Erythroblast (primary cell): ENCODE data around the gene PHTF1.

Source experiments
- GATA1 ChIP-seq: IDR thresholded peaks from 2 replicates; pipeline ENCODE4 v1.6.1; 2011; ENCODE audit warnings: low read depth, mild to moderate bottlenecking, control low read depth, low read length, moderate library complexity
- POLR2A ChIP-seq: IDR thresholded peaks from 2 replicates; pipeline ENCODE4 v1.6.1; 2011; ENCODE audit warnings: mild to moderate bottlenecking, low read length

GRCh38 chr1:113653741-113654140 is 105.5 kb downstream of the PHTF1 start:
- TF ChIP-seq POLR2A (no peak), GATA1 (no peak)
